Cardiac atrium fibroblast (primary cell): Measurements from ENCODE around the gene BMF. TPM values are rescaled to one million over a fixed set of nuclear protein-coding genes. Genes with fewer than 3 reads are reported as not detected.

Source experiments
- total RNA-seq: library from RNA; depleted of rRNA; stranded (reverse); fragments of >200 nt; gene quantifications from 2 replicates; pipeline ENCODE4 v1.2.3, GENCODE V29; 2015

BMF gene
- 0.36 and 0.49 TPM in 2 replicates for total RNA-seq

DNA sequence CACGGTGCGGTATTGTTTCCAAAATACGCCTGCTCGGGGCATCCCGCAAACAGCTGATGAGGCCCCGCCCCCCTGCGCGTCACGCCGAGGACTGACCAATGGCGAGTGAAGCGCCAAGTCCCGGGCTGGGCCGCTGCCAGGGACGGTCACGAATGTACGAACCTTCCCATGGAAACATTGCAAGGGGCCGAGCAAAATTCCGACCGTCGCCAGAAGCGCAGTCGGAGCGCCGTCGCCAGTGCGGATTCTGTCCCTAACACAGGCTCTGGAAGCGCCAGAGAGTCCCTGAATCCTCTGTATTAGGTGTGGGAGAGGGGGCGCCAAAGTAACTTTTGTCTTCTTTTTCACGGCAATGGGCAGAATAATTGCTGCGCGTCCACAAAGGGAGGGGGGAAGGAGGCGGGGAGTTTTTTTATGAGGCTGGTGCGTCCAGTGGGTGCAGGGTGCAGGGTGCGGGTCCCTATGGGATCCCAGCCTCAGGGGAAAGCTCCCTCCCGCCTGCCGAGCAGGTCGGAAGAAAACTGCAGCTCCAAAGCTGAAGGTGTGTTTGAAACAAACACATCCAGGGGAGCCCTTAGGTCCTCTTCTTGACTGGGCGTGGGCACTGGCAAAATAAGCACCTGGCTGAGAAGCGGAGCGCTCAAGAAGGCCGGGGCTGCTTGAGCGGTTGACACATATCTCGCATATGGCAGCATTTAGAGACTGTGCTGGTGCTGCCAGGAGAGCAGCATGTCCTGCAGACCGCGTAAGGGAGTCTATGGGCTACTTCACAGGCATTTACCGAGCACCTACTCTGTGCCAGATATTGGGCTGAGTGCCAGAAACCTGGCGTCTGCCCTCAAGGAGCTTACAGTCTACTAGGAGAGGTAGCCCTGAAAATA is at the start of gene BMF:
TSS of gene BMF (minus strand) at position 25 of the 881 bp plus-strand sequence. CDS start 2,793 bp downstream, outside the sequence.

GRCh38 chr15:40038638-40039543 is 69.8 kb downstream of the BMF start, which contains the start of gene SRP14:
SRP14 (minus strand) TSS chr15:40039181; CDS start chr15:40039116, 65 bp downstream.

Other genes with a start within 250 kb of the BMF start
- gene GPR176, start 188.6 kb downstream of the BMF start, total RNA-seq: 70.0 and 108 TPM in 2 replicates
- gene EIF2AK4, start 174.8 kb downstream of the BMF start, total RNA-seq: 59.6 and 65.8 TPM in 2 replicates
- gene SRP14, start 69.7 kb downstream of the BMF start, total RNA-seq: 185 and 239 TPM in 2 replicates
- 5.0 and 8.7 TPM in 2 replicates for gene BUB1B, start 52.2 kb upstream of the BMF start, total RNA-seq
- gene PAK6, start 130.2 kb upstream of the BMF start, total RNA-seq: 0.16 TPM in 1 of 2 replicates, not detected in the other
- not detected in 2 replicates for gene ANKRD63, start 174.2 kb upstream of the BMF start, total RNA-seq
- 1.1 TPM in 2 replicates for gene PLCB2, start 199.1 kb upstream of the BMF start, total RNA-seq
- gene INAFM2, start 214.8 kb upstream of the BMF start, total RNA-seq: 16.8 and 28.0 TPM in 2 replicates
- 1.1 and 5.2 TPM in 2 replicates for gene CCDC9B, start 232.1 kb upstream of the BMF start, total RNA-seq
- gene PHGR1, start 242.2 kb upstream of the BMF start, total RNA-seq: not detected in 2 replicates
- gene DISP2, start 249.3 kb upstream of the BMF start, total RNA-seq: 0.16 and 0.36 TPM in 2 replicates